ENCODE measurements around the gene KRT15.

KRT15 gene

GRCh38 chr17:41518789-41519449, at the start of gene KRT15:
KRT15 (minus strand) TSS chr17:41518890; CDS start chr17:41518827, 63 bp downstream.
- DNase-seq (ENCODE audit: low read depth) = no peak
- TF ChIP-seq CTCF (IDR thresholded peaks at IDR 0.05; ENCODE audit: control insufficient read depth, extremely low read depth, insufficient read depth) = no peak
- no peak within 1 kb of the TSS for H3K4me3 ChIP-seq (ENCODE audit: low read depth, low read length)

GRCh38 chr17:41567317-41567716, 48.6 kb upstream of the KRT15 start:
- TF ChIP-seq CTCF (IDR thresholded peaks at IDR 0.05; ENCODE audit: control insufficient read depth, extremely low read depth, insufficient read depth) = no peak
- DNase-seq (ENCODE audit: low read depth) = no peak

GRCh38 chr17:41565338-41565737, 46.6 kb upstream of the KRT15 start:
- H3K4me3 ChIP-seq (ENCODE audit: low read depth, low read length) = no peak overlapping the region
- no peak for TF ChIP-seq CTCF (IDR thresholded peaks at IDR 0.05; ENCODE audit: control insufficient read depth, extremely low read depth, insufficient read depth)
- DNase-seq (ENCODE audit: low read depth) = no peak

More at GRCh38 chr17:41567317-41567716, 48.6 kb upstream of the KRT15 start:
- no peak overlapping the region for H3K4me3 ChIP-seq (ENCODE audit: low read depth, low read length)

- no peak for DNase-seq (ENCODE audit: low read depth)
- TF ChIP-seq CTCF (IDR thresholded peaks at IDR 0.05; ENCODE audit: control insufficient read depth, extremely low read depth, insufficient read depth) = no peak
- no peak overlapping the region for H3K4me3 ChIP-seq (ENCODE audit: low read depth, low read length)
Measured at GRCh38 chr17:41563607-41564170, 45.0 kb upstream of the KRT15 start.

GRCh38 chr17:41561554-41561953, 42.9 kb upstream of the KRT15 start:
- TF ChIP-seq CTCF (IDR thresholded peaks at IDR 0.05; ENCODE audit: control insufficient read depth, extremely low read depth, insufficient read depth) = no peak
- no peak for DNase-seq (ENCODE audit: low read depth)
- H3K4me3 ChIP-seq (ENCODE audit: low read depth, low read length) = no peak overlapping the region

GRCh38 chr17:41559548-41559947, 40.9 kb upstream of the KRT15 start:
- DNase-seq (ENCODE audit: low read depth) = no peak
- no peak overlapping the region for H3K4me3 ChIP-seq (ENCODE audit: low read depth, low read length)
- no peak for TF ChIP-seq CTCF (IDR thresholded peaks at IDR 0.05; ENCODE audit: control insufficient read depth, extremely low read depth, insufficient read depth)

- H3K4me3 ChIP-seq (ENCODE audit: low read depth, low read length) = no peak overlapping the region
- no peak for DNase-seq (ENCODE audit: low read depth)
- no peak for TF ChIP-seq CTCF (IDR thresholded peaks at IDR 0.05; ENCODE audit: control insufficient read depth, extremely low read depth, insufficient read depth)
Measured at GRCh38 chr17:41556931-41557330, 38.2 kb upstream of the KRT15 start.
